NB4 (cell line): ENCODE results near the gene GCK.

Experiments used
- MYC ChIP-seq: IDR thresholded peaks from 2 replicates; pipeline ENCODE4 v1.6.1; 2011; ENCODE audit warnings: low read depth, low read length
- POLR2A ChIP-seq: IDR thresholded peaks from 2 replicates; pipeline ENCODE4 v1.6.1; 2011; ENCODE audit warnings: mild to moderate bottlenecking; ENCODE audit not compliant: insufficient read length; ENCODE audit errors: extremely low read depth
- TF ChIP-seq, protein P1 (sequence below): IDR thresholded peaks from one replicate; pipeline ENCODE4 v1.5.1; 2012; ENCODE audit warnings: low read depth, low read length

DNA sequence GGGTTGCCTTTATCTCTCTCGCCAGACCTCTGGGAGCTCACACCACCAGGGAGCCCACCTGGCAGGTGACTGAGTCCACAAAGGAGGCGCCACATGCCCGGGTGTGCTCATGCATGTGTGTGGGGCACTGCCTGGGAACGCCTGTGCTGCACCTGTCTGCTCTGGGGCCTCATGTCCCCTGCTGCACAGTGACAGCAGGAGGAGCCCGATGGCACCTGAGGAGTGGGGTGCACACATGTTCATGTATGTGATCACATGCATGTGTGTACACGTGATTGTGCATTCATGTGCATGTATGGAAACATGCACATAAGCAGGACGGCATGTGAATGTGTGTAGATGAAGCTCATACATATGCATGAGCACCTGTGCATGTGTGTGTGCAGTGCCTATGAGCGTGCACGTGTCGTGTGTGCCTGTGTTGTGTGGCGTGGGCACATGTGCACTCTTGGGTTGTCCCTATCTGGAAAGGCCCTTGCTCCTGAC, 33.6 kb upstream of the GCK start:
- TF ChIP-seq POLR2A (no peak), MYC (no peak)
- TF ChIP-seq, protein P1, sequence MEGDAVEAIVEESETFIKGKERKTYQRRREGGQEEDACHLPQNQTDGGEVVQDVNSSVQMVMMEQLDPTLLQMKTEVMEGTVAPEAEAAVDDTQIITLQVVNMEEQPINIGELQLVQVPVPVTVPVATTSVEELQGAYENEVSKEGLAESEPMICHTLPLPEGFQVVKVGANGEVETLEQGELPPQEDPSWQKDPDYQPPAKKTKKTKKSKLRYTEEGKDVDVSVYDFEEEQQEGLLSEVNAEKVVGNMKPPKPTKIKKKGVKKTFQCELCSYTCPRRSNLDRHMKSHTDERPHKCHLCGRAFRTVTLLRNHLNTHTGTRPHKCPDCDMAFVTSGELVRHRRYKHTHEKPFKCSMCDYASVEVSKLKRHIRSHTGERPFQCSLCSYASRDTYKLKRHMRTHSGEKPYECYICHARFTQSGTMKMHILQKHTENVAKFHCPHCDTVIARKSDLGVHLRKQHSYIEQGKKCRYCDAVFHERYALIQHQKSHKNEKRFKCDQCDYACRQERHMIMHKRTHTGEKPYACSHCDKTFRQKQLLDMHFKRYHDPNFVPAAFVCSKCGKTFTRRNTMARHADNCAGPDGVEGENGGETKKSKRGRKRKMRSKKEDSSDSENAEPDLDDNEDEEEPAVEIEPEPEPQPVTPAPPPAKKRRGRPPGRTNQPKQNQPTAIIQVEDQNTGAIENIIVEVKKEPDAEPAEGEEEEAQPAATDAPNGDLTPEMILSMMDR, result no peak
